ENCODE results near the gene FN1.

The FN1 gene

DNA sequence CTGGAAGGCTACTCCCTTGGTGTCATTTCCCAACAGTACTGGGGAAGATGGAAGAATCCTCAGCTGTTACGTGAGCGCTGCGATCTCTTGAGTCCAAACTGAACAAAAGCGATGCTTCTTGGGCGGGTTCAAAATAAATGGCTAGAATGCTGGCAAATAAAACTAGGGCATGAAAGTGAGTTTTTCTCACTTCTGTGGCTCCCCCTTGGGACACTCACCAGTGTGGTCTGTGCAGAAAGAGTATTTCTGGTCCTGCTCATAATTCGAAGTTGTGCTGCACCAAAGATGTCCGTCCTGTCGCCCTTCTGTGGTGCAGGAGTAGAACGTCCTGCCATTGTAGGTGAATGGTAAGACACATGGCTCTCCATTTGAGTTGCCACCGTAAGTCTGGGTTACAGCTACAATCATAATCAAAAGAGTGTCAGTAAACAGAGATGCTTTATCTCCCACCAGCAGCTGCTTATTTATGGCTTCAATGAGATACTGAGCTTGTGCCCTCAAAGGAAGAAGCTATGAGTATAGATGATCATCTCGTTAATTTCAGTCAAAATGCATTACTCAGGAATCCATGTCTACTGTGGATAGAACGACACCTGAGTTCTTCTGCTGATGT lies 11.8 kb downstream of the FN1 start:
- H3K9me3 ChIP-seq (ENCODE audit: control insufficient read depth in 1 of 2, low read length in 2 of 2), result no peaks in the 10 kb centered on the region
- no peaks in the 10 kb centered on the region for H3K4me1 ChIP-seq (ENCODE audit: control insufficient read depth in 1 of 2, insufficient read depth in 2 of 2, low read length in 2 of 2)
- H3K27ac ChIP-seq (ENCODE audit: low read depth, low read length), result no peak overlapping the region
- no peak overlapping the region for H3K9ac ChIP-seq (ENCODE audit: low read depth in 1 of 2, low read length in 2 of 2)
- H3K4me3 ChIP-seq (ENCODE audit: low read depth in 1 of 2, low read length in 2 of 2), result no peak overlapping the region
- H3K36me3 ChIP-seq (ENCODE audit: control insufficient read depth in 1 of 2, insufficient read depth in 2 of 2, low read length in 2 of 2), result peaks cover 4 to 5% of the 10 kb centered on the region in 2 donors
- H3K27me3 ChIP-seq (ENCODE audit: control insufficient read depth in 1 of 2, insufficient read depth in 2 of 2, low read length in 2 of 2), result no peaks in the 10 kb centered on the region

DNA sequence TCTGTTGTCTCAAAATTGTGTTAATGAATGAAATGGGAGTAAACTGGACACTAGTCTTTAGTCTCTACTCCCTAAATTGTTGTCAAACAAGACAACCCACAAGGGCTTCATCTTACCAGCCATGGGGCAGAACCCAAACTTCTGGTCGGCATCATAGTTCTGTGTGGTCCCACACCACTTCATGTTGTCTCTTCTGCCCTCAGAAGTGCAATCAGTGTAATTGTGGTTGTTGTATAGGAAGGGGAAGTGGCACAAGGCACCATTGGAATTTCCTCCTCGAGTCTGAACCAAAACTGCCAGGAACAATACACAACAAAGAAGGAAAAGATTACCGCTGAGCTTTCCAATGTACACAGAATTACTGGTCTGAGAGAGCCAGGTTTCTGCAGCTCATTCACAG lies 12.6 kb downstream of the FN1 start:
- Histone ChIP-seq H3K9me3 (ENCODE audit: control insufficient read depth in 1 of 2, low read length in 2 of 2) (no peaks in the 10 kb centered on the region), H3K27me3 (ENCODE audit: control insufficient read depth in 1 of 2, insufficient read depth in 2 of 2, low read length in 2 of 2) (no peaks in the 10 kb centered on the region), H3K4me1 (ENCODE audit: control insufficient read depth in 1 of 2, insufficient read depth in 2 of 2, low read length in 2 of 2) (no peaks in the 10 kb centered on the region), H3K9ac (ENCODE audit: low read depth in 1 of 2, low read length in 2 of 2) (no peak overlapping the region), H3K4me3 (ENCODE audit: low read depth in 1 of 2, low read length in 2 of 2) (no peak overlapping the region), H3K36me3 (ENCODE audit: control insufficient read depth in 1 of 2, insufficient read depth in 2 of 2, low read length in 2 of 2) (peaks cover 3 to 5% of the 10 kb centered on the region in 2 donors), H3K27ac (ENCODE audit: low read depth, low read length) (no peak overlapping the region)

DNA sequence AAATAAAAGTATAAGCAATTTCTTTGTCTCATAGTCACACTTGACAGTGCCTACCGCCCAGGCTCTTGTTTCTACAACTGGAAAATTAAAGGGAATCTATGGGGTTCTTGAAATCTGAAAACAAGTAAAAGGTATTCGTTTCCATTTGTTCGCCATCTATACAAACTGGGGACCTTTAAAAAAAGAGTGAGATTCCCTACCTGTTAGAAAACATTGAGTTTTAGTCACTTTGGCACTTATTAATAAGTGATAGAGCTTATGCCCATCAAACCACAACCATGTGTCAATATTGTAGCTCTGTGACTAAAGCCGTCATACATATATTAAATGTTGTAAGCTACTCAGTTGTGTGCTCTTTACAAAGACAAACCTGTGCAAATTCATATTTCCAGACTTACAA lies 13.2 kb downstream of the FN1 start:
- no peaks in the 10 kb centered on the region for H3K9me3 ChIP-seq (ENCODE audit: control insufficient read depth in 1 of 2, low read length in 2 of 2)
- no peaks in the 10 kb centered on the region for H3K27me3 ChIP-seq (ENCODE audit: control insufficient read depth in 1 of 2, insufficient read depth in 2 of 2, low read length in 2 of 2)
- no peak overlapping the region for H3K4me3 ChIP-seq (ENCODE audit: low read depth in 1 of 2, low read length in 2 of 2)
- no peak overlapping the region for H3K9ac ChIP-seq (ENCODE audit: low read depth in 1 of 2, low read length in 2 of 2)
- no peaks in the 10 kb centered on the region for H3K4me1 ChIP-seq (ENCODE audit: control insufficient read depth in 1 of 2, insufficient read depth in 2 of 2, low read length in 2 of 2)
- peaks cover 0 to 5% of the 10 kb centered on the region in 2 donors for H3K36me3 ChIP-seq (ENCODE audit: control insufficient read depth in 1 of 2, insufficient read depth in 2 of 2, low read length in 2 of 2)
- no peak overlapping the region for H3K27ac ChIP-seq (ENCODE audit: low read depth, low read length)

DNA sequence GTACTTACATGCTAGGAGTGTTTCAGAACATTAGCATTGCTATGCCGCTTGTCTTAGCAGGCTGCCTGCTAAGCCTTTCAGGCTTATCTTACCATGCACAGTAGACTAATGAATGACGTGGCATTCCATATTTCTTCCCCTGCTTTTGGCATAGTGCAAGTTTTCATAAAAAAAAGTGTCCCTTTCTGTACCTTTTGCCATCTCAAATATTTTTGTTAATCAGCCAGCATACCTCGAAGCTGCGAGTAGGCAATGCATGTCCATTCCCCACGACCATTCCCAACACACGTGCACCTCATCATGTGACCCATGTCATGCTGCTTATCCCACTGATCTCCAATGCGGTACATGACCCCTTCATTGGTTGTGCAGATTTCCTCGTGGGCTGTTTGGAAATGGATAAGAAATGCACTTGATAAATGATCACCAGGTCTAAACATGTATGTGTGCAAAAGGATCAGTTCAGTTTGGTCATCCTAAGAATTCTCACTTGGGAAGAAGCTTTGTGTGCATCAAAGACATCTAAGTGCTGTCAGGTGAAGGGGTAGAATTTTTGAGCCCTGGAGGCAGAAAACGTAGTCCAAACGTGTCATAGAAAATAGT lies 13.9 kb downstream of the FN1 start:
- Histone ChIP-seq H3K9me3 (ENCODE audit: control insufficient read depth in 1 of 2, low read length in 2 of 2) (no peaks in the 10 kb centered on the region), H3K4me1 (ENCODE audit: control insufficient read depth in 1 of 2, insufficient read depth in 2 of 2, low read length in 2 of 2) (no peaks in the 10 kb centered on the region), H3K4me3 (ENCODE audit: low read depth in 1 of 2, low read length in 2 of 2) (no peak overlapping the region), H3K27ac (ENCODE audit: low read depth, low read length) (no peak overlapping the region), H3K36me3 (ENCODE audit: control insufficient read depth in 1 of 2, insufficient read depth in 2 of 2, low read length in 2 of 2) (peaks cover 0 to 5% of the 10 kb centered on the region in 2 donors), H3K9ac (ENCODE audit: low read depth in 1 of 2, low read length in 2 of 2) (no peak overlapping the region), H3K27me3 (ENCODE audit: control insufficient read depth in 1 of 2, insufficient read depth in 2 of 2, low read length in 2 of 2) (no peaks in the 10 kb centered on the region)

DNA sequence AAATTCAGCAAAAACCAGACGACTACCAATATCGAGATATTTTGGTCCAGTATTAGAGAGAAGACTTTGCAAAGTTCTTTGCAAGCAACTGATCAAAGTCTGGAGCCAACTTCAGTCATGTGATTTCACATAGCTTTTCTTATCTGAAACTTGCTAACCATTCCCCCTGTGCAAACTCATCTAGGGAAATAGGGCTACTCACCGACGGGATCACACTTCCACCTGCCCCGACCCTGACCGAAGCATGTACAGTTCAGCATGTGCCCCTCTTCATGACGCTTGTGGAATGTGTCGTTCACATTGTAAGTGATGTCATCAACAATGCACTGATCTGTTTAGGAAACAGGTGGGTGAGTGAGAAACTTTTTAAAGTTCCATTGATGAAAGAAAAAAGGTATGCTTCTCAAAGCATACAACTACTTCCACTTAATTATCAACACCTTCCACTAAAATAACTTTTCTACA lies 15.4 kb downstream of the FN1 start:
- Histone ChIP-seq H3K36me3 (ENCODE audit: control insufficient read depth in 1 of 2, insufficient read depth in 2 of 2, low read length in 2 of 2) (peaks cover 0 to 5% of the 10 kb centered on the region in 2 donors), H3K27me3 (ENCODE audit: control insufficient read depth in 1 of 2, insufficient read depth in 2 of 2, low read length in 2 of 2) (no peaks in the 10 kb centered on the region), H3K4me3 (ENCODE audit: low read depth in 1 of 2, low read length in 2 of 2) (no peak overlapping the region), H3K4me1 (ENCODE audit: control insufficient read depth in 1 of 2, insufficient read depth in 2 of 2, low read length in 2 of 2) (no peaks in the 10 kb centered on the region), H3K9ac (ENCODE audit: low read depth in 1 of 2, low read length in 2 of 2) (no peak overlapping the region), H3K27ac (ENCODE audit: low read depth, low read length) (no peak overlapping the region), H3K9me3 (ENCODE audit: control insufficient read depth in 1 of 2, low read length in 2 of 2) (no peaks in the 10 kb centered on the region)

DNA sequence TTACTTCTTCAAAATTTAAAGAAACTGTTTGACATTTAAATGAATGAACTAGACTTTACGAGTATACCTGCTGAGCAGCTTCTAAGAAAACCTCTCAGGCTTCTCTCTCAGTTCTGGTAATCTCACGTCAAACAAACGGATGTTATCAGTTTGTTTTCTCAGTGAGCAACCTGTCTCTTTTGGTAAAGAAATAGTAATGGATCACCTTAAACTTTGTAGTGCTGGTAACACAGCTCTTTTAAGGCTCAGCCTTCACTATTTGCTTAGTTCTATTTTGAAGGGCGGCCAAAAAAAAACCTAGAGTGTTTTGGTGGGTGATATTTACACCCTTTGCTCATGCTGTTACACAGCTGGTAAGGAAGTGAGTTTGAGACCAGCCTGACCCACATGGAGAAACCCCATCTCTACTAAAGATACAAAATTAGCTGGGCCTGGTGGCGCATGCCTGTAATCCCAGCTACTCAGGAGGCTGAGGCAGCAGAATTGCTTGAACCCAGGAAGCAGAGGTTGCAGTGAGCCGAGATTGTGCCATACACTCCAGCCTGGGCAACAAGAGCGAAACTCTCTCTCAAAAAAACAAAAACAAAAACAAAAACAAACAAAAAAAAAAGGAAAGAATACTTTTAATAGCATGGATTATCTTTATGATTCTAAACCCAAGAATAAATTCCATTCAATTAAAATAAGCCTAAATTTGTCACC lies 15.9 kb downstream of the FN1 start:
- no peaks in the 10 kb centered on the region for H3K4me1 ChIP-seq (ENCODE audit: control insufficient read depth in 1 of 2, insufficient read depth in 2 of 2, low read length in 2 of 2)
- H3K27me3 ChIP-seq (ENCODE audit: control insufficient read depth in 1 of 2, insufficient read depth in 2 of 2, low read length in 2 of 2), result no peaks in the 10 kb centered on the region
- H3K27ac ChIP-seq (ENCODE audit: low read depth, low read length), result no peak overlapping the region
- peaks cover 0 to 5% of the 10 kb centered on the region in 2 donors for H3K36me3 ChIP-seq (ENCODE audit: control insufficient read depth in 1 of 2, insufficient read depth in 2 of 2, low read length in 2 of 2)
- H3K9me3 ChIP-seq (ENCODE audit: control insufficient read depth in 1 of 2, low read length in 2 of 2), result no peaks in the 10 kb centered on the region
- H3K9ac ChIP-seq (ENCODE audit: low read depth in 1 of 2, low read length in 2 of 2), result no peak overlapping the region
- H3K4me3 ChIP-seq (ENCODE audit: low read depth in 1 of 2, low read length in 2 of 2), result no peak overlapping the region

DNA sequence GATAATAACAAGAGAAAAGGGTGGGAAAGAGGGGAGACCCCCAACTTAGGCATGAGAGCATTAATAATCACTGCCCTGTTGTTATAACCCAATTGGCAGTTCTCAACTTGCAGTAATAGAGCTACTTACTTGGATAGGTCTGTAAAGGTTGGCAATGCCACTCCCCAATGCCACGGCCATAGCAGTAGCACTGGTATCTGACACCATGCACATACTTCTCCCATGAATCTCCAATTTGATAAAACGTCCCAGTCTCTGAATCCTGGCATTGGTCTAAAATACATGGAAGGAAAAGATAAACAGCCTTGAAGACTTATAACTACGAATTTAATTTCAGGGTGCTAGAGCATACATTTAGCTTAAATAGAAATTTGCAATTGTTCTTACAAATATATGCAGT lies 16.8 kb downstream of the FN1 start:
- Histone ChIP-seq H3K9me3 (ENCODE audit: control insufficient read depth in 1 of 2, low read length in 2 of 2) (no peaks in the 10 kb centered on the region), H3K36me3 (ENCODE audit: control insufficient read depth in 1 of 2, insufficient read depth in 2 of 2, low read length in 2 of 2) (peaks cover 0 to 3% of the 10 kb centered on the region in 2 donors), H3K27me3 (ENCODE audit: control insufficient read depth in 1 of 2, insufficient read depth in 2 of 2, low read length in 2 of 2) (no peaks in the 10 kb centered on the region), H3K27ac (ENCODE audit: low read depth, low read length) (no peak overlapping the region), H3K9ac (ENCODE audit: low read depth in 1 of 2, low read length in 2 of 2) (no peak overlapping the region), H3K4me1 (ENCODE audit: control insufficient read depth in 1 of 2, insufficient read depth in 2 of 2, low read length in 2 of 2) (no peaks in the 10 kb centered on the region), H3K4me3 (ENCODE audit: low read depth in 1 of 2, low read length in 2 of 2) (no peak overlapping the region)

DNA sequence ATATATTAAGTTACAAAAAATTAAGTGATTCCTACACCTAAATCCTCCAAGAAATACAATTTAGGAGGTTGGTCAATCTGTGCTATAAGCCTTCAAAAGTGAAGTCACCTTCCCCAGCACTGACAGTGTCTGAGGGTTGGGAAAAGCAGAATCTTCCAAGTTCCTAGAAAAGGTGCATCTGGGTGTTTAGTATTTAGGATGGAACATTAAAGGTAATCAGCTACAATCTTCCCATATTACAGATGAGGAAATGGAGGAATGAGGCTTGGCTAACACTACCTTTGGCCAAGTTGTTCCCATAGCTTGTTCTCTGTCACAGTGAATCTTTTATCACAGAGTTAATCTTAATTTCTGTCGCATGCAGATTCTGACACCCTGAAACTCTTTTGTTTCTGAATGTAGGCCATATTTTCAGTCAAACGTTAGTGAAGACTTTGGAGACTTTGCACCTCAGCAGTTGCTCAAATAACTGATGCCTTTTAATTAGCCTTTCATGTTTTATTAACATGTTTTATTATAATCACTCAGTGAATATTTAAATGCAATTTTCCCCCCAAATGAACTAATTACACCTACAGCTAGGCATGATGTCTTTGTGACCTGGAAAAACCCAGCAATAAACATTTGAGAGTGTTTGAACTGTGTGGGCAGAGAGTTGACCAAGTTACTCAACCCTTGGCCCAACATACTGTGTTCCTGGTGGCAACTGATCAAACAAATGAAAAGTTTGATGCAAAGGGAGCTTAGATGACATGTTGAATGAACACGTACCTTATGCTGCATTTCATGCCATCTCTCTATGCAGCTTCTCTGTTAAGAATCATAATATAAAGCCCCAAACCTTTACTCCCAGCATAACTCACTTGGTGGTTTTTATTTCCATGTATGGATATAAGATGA lies 17.6 kb downstream of the FN1 start:
- Histone ChIP-seq H3K27me3 (ENCODE audit: control insufficient read depth in 1 of 2, insufficient read depth in 2 of 2, low read length in 2 of 2) (no peaks in the 10 kb centered on the region), H3K4me1 (ENCODE audit: control insufficient read depth in 1 of 2, insufficient read depth in 2 of 2, low read length in 2 of 2) (no peaks in the 10 kb centered on the region), H3K9ac (ENCODE audit: low read depth in 1 of 2, low read length in 2 of 2) (no peak overlapping the region), H3K9me3 (ENCODE audit: control insufficient read depth in 1 of 2, low read length in 2 of 2) (no peaks in the 10 kb centered on the region), H3K4me3 (ENCODE audit: low read depth in 1 of 2, low read length in 2 of 2) (no peak overlapping the region), H3K27ac (ENCODE audit: low read depth, low read length) (no peak overlapping the region), H3K36me3 (ENCODE audit: control insufficient read depth in 1 of 2, insufficient read depth in 2 of 2, low read length in 2 of 2) (no peaks in the 10 kb centered on the region)

DNA sequence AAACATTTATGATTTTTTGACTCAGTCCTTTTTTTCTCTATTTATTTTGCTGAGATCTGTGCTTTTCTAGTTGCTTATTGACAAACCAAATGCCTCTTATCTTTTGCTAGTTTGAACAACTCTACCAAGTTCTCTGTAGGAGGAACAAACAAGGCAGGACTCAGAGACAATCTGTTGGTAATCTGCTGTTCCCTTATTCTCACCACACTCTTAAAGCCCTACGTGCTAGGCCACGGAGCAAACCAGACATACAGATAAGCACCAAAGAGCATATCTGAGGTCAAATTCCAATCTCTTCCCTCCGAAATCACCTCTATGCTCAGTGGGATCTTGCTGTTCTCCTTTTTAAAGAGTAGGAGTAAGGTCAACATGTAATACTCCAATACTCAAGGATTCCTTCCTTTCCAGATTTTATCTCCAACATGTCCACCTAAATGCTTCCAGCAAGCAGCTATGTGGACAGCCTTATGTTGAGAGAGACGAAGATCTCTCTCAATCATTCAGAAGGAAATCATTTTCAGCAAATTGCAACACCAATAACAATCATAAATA lies 18.4 kb downstream of the FN1 start:
- H3K36me3 ChIP-seq (ENCODE audit: control insufficient read depth in 1 of 2, insufficient read depth in 2 of 2, low read length in 2 of 2), result no peaks in the 10 kb centered on the region
- no peaks in the 10 kb centered on the region for H3K4me1 ChIP-seq (ENCODE audit: control insufficient read depth in 1 of 2, insufficient read depth in 2 of 2, low read length in 2 of 2)
- H3K9ac ChIP-seq (ENCODE audit: low read depth in 1 of 2, low read length in 2 of 2), result no peak overlapping the region
- H3K27me3 ChIP-seq (ENCODE audit: control insufficient read depth in 1 of 2, insufficient read depth in 2 of 2, low read length in 2 of 2), result no peaks in the 10 kb centered on the region
- no peak overlapping the region for H3K27ac ChIP-seq (ENCODE audit: low read depth, low read length)
- no peak overlapping the region for H3K4me3 ChIP-seq (ENCODE audit: low read depth in 1 of 2, low read length in 2 of 2)
- H3K9me3 ChIP-seq (ENCODE audit: control insufficient read depth in 1 of 2, low read length in 2 of 2), result no peaks in the 10 kb centered on the region
